GM10266 (cell line): Measurements from ENCODE around the gene CTCFL.

Experiments
- DNase-seq: peaks from one replicate; pipeline ENCODE4 v3.0.0; 2012; ENCODE audit errors: extremely low spot score
- CTCF ChIP-seq: IDR thresholded peaks from 2 replicates; pipeline ENCODE4 v1.5.1; 2012; ENCODE audit warnings: mild to moderate bottlenecking, low read depth; ENCODE audit not compliant: control insufficient read depth, insufficient read depth; ENCODE audit errors: missing control alignments

CTCFL gene

GRCh38 chr20:57530327-57530981 lies 5.5 kb upstream of the CTCFL start:
- no peak for TF ChIP-seq CTCF
- no peak for DNase-seq

DNA sequence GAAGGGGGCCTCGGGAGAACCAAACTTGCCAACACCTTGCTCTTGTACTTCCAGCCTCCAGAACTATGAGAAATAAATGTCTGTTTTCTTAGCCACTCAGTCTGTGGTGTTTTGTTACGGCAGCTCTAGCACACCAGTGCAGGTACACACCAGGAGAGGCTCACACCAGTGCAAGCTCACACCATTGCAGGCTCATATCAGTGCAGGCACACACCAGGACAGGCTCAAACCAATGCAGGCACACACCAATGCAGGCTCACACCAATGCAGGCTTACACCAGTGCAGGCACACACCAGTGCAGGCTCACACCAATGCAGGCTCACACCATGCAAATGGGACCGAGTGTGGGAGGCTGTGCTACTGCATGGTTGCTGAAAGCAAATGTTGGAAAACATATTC lies 4.9 kb upstream of the CTCFL start:
- TF ChIP-seq CTCF: no peak
- DNase-seq: no peak

GRCh38 chr20:57529160-57529585 lies 4.2 kb upstream of the CTCFL start:
- no peak for TF ChIP-seq CTCF
- no peak for DNase-seq

DNA sequence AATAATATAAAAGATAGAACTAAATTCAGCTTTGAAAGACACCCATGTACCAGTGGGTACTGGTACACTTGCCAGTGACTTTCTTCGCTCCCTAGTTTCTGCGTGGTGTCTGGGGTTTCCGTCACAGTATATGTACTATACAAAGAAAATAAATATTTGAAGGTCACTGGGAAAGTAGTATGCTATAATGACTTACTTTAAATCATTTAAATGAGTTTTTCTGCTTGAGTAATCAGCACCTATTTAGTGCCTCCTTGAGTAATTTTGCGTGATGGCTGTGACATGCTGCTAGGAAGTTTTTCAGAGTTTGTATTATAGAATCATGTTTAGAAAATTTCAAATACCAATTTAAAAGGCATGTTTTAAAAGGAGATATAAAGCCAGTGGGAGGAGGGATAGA lies 3.2 kb upstream of the CTCFL start:
- TF ChIP-seq CTCF: no peak
- DNase-seq: no peak

- DNase-seq: no peak
- no peak for TF ChIP-seq CTCF
Observed at GRCh38 chr20:57527728-57528127, 2.8 kb upstream of the CTCFL start.

DNA sequence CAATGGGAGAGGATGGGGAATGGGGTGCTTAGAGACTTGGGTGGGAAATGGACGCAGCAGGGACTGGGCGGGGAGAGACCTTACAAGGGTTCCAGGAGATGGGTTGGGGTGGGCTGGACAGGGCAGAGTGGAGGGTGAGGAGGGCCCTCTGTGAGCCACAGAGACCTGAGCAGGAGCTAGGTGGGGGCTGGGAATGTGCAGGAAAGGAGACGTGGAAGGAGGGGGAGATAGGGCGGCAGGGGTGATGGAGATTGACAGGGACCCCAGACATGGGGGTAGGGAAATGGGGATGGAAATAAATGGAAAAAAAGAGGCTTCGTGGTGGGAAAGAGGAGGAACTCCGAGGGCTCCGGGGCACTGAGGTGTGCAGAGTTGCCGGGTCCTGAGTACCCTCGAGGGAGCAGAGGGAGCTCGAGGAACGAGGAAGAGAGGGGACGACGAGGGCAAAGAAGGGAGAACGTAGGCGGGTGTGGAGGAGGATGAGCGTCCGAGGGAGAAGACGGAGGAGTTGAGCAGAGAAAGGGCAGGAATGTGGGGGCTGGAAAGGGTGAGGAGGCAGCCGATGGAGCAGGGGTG lies 2.0 kb upstream of the CTCFL start:
- no peak for DNase-seq

More for the DNA sequence above, 2.0 kb upstream of the CTCFL start:
- no peak for TF ChIP-seq CTCF
